K562 (cell line): Measurements from ENCODE around the gene CAST. TPM values are rescaled to one million over a fixed set of nuclear protein-coding genes. Genes with fewer than 3 reads are reported as not detected.
A peak's percentile ranks its signal among the peaks of the same experiment; 100 is the strongest.

Experiments
- CBX8 ChIP-seq: fragments of 200-600 bp; sonication (generic); IDR thresholded peaks from 2 replicates; pipeline ENCODE4 v1.6.1; 2012; ENCODE audit warnings: borderline replicate concordance, mixed run types, low read depth, mild to moderate bottlenecking, moderate library complexity, mixed read lengths, low read length, control low read depth, inconsistent platforms; ENCODE audit not compliant: poor library complexity, severe bottlenecking; ENCODE audit errors: extremely low read depth
- CEBPG ChIP-seq, 3 experiments: fragments of 200-800 bp in 1 of 3; sonication (Bioruptor generic) in 1 of 3; sonication (generic) in 1 of 3; formaldehyde crosslinking in 1 of 3; IDR thresholded peaks in 2 of 3; conservative IDR thresholded peaks in 1 of 3; 2 replicates each; pipeline versions ENCODE4 v1.6.1 to v1.8.0; 2016 to 2022; ENCODE audit warnings: missing compliant biosample characterization in 2 of 3, missing genetic modification characterization in 2 of 3, mild to moderate bottlenecking in 1 of 3, missing genetic modification reagents in 1 of 3
- CHD2 ChIP-seq: IDR thresholded peaks from 2 replicates; pipeline ENCODE4 v1.6.1; 2011; ENCODE audit warnings: low read depth, low read length
- CREB3 ChIP-seq: fragments of 450-650 bp; conservative IDR thresholded peaks from 2 replicates; pipeline ENCODE4 v1.6.1; 2016; ENCODE audit warnings: missing genetic modification characterization, low read depth, mild to moderate bottlenecking, missing compliant biosample characterization, moderate library complexity
- E2F5 ChIP-seq: sonication (generic); formaldehyde crosslinking; IDR thresholded peaks from 2 replicates; pipeline ENCODE4 v1.8.0; 2022; ENCODE audit warnings: mild to moderate bottlenecking, missing genetic modification reagents
- EHMT2 ChIP-seq: fragments of 450-650 bp; IDR thresholded peaks from 2 replicates; pipeline ENCODE4 v1.6.1; 2018; ENCODE audit warnings: antibody characterized with exemption
- IRF9 ChIP-seq: fragments of 450-650 bp; IDR thresholded peaks from 2 replicates; pipeline ENCODE4 v1.6.1; 2016; ENCODE audit warnings: missing biosample characterization, missing genetic modification characterization
- MAFG ChIP-seq: fragments of 450-650 bp; conservative IDR thresholded peaks from 2 replicates; pipeline ENCODE4 v1.6.1; 2016; ENCODE audit warnings: missing genetic modification characterization, missing compliant biosample characterization
- MYC ChIP-seq, 2 experiments: fragments of 250-450 bp in 1 of 2; sonication (Bioruptor Pico) in 1 of 2; IDR thresholded peaks; 2 replicates each; pipeline versions ENCODE4 v1.5.1 to v1.6.1; 2012 to 2021; ENCODE audit warnings: low read depth in 2 of 2, borderline replicate concordance in 1 of 2, improper control_type of control experiment in 1 of 2, low read length in 1 of 2, mild to moderate bottlenecking in 1 of 2, moderate library complexity in 1 of 2
- PTBP1 ChIP-seq: fragments of 200-400 bp; formaldehyde crosslinking; IDR thresholded peaks from 2 replicates; pipeline ENCODE4 v1.6.1; 2017; ENCODE audit warnings: low read depth, low read length
- RBM39 ChIP-seq: fragments of 200-400 bp; formaldehyde crosslinking; optimal IDR thresholded peaks from 2 replicates; pipeline ENCODE3; 2018; ENCODE audit warnings: low read depth, low read length
- SAFB ChIP-seq: fragments of 200-400 bp; formaldehyde crosslinking; IDR thresholded peaks from 2 replicates; pipeline ENCODE4 v1.6.1; 2017; ENCODE audit warnings: low read depth, low read length, borderline replicate concordance
- SRSF3 ChIP-seq: fragments of 200-400 bp; formaldehyde crosslinking; IDR thresholded peaks from 2 replicates; pipeline ENCODE4 v1.6.1; 2016; ENCODE audit warnings: mild to moderate bottlenecking, low read length, moderate library complexity; ENCODE audit not compliant: insufficient read depth
- STAT5B ChIP-seq: fragments of 250-450 bp; sonication (Bioruptor Pico); IDR thresholded peaks from 2 replicates; pipeline ENCODE4 v1.8.0; 2021; ENCODE audit warnings: mild to moderate bottlenecking, inconsistent platforms
- TAF15 ChIP-seq: fragments of 200-400 bp; formaldehyde crosslinking; IDR thresholded peaks from 2 replicates; pipeline ENCODE4 v1.6.1; 2017; ENCODE audit warnings: mild to moderate bottlenecking, low read depth, low read length, moderate library complexity
- TFAP4 ChIP-seq: sonication (generic); formaldehyde crosslinking; IDR thresholded peaks from 2 replicates; pipeline ENCODE4 v1.8.0; 2022; ENCODE audit warnings: missing genetic modification reagents, mild to moderate bottlenecking, moderate library complexity, borderline replicate concordance
- ZBTB1 ChIP-seq: sonication (generic); formaldehyde crosslinking; IDR thresholded peaks from 2 replicates; pipeline ENCODE4 v1.8.1; 2023; ENCODE audit warnings: missing genetic modification reagents, low read depth, mild to moderate bottlenecking, borderline replicate concordance
- ZNF263 ChIP-seq: sonication (generic); formaldehyde crosslinking; IDR thresholded peaks from 2 replicates; pipeline ENCODE4 v1.8.0; 2022; ENCODE audit warnings: mild to moderate bottlenecking, missing genetic modification reagents, borderline replicate concordance
- ZNF639 ChIP-seq, 2 experiments: fragments of 200-800 bp in 1 of 2; sonication (Bioruptor generic) in 1 of 2; sonication (generic) in 1 of 2; formaldehyde crosslinking in 1 of 2; IDR thresholded peaks in 1 of 2; conservative IDR thresholded peaks in 1 of 2; 2 replicates each; pipeline versions ENCODE4 v1.5.0 to v1.6.1; 2016 to 2020; ENCODE audit warnings: missing compliant biosample characterization in 1 of 2, missing genetic modification characterization in 1 of 2, missing genetic modification reagents in 1 of 2
- polyA plus RNA-seq, 8 experiments: library from polyadenylated mRNA; depleted of rRNA in 4 of 8; stranded (reverse) in 5 of 8; unstranded in 3 of 8; fragments of >200 nt; fragmentation: Nextera tagmentation in 2 of 8; fragmentation: Illumina TruSeq in 1 of 8; extraction: Ambion mirVana in 2 of 8; extraction: Trizol in 1 of 8; gene quantifications; 2 replicates each; pipeline versions ENCODE4 v1.2.1 to v1.2.3, GENCODE V29; 2011 to 2014; ENCODE audit warnings: inconsistent platforms in 1 of 8, missing spikeins in 1 of 8
- total RNA-seq, 7 experiments: library from RNA; depleted of rRNA in 6 of 7; stranded (reverse); fragments of >200 nt in 6 of 7; fragmentation: Illumina TruSeq in 2 of 7; extraction: Trizol in 2 of 7; gene quantifications; 2 replicates each; pipeline versions ENCODE4 v1.2.1 to v1.2.3, GENCODE V29; 2011 to 2021; ENCODE audit warnings: low replicate concordance in 1 of 7

The CAST gene
- total and polyA plus RNA-seq, 9 of the 15 experiments (the other 6 are each of a cell fraction or from before 2014, with no cell fraction given), result 55.5 to 136 (median 86.1) TPM

- TF ChIP-seq E2F5 (CRISPR knock-in tag) (0 out of 2 replicates have a peak, but pooled peaks have one; percentile 79), EHMT2 (no peak), ZBTB1 (no peak), IRF9 (tag) (no peak), MAFG (tag) (no peak), MYC (IDR thresholded peaks at IDR 0.05; ENCODE audit: low read depth, low read length) (peak; percentile 88), MYC (CRISPR knock-in tag; IDR thresholded peaks at IDR 0.05; ENCODE audit: borderline replicate concordance, low read depth) (no peak), CEBPG (CRISPR knock-in tag; IDR thresholded peaks at IDR 0.05) (no peak), CEBPG (tag; conservative IDR thresholded peaks at IDR 0.05 in 1 of 2, IDR thresholded peaks at IDR 0.05 in 1 of 2) (no peak), TAF15 (no peak), ZNF639 (CRISPR knock-in tag; conservative IDR thresholded peaks at IDR 0.05 in 1 of 2, IDR thresholded peaks at IDR 0.05 in 1 of 2) (peak in 1 of 2 experiments; percentile 50; a peak in 1 of 4 replicates), PTBP1 (no peak), TFAP4 (CRISPR knock-in tag) (peak; percentile 87), SAFB (peak; percentile 76), ZNF263 (CRISPR knock-in tag) (no peak), RBM39 (no peak), CBX8 (no peak), SRSF3 (no peak), STAT5B (CRISPR knock-in tag) (no peak), CREB3 (tag) (0 out of 2 replicates have a peak, but pooled peaks have one; percentile 37), CHD2 (no peak)
These were observed 40.6 kb downstream of the CAST start (continued) for GRCh38 chr5:96702503-96703383.
